HEK293T (cell line): Measurements from ENCODE around the gene CDO1.

ENCODE experiments used
- ARNT ChIP-seq: fragments of 450-650 bp; IDR thresholded peaks from 2 replicates; pipeline ENCODE4 v1.6.1; 2017; ENCODE audit warnings: mild to moderate bottlenecking
- FOXK2 ChIP-seq: fragments of 450-650 bp; IDR thresholded peaks from 2 replicates; pipeline ENCODE4 v1.6.1; 2016; ENCODE audit warnings: mild to moderate bottlenecking
- HDGF ChIP-seq: fragments of 450-650 bp; IDR thresholded peaks from 2 replicates; pipeline ENCODE4 v1.6.1; 2017; ENCODE audit warnings: antibody characterized with exemption, borderline replicate concordance
- LEF1 ChIP-seq: fragments of 450-650 bp; IDR thresholded peaks from 2 replicates; pipeline ENCODE4 v1.6.1; 2017; ENCODE audit warnings: mild to moderate bottlenecking, borderline replicate concordance
- SP1 ChIP-seq: fragments of 450-650 bp; IDR thresholded peaks from 2 replicates; pipeline ENCODE4 v1.6.1; 2017
- SUZ12 ChIP-seq: fragments of 450-650 bp; IDR thresholded peaks from 2 replicates; pipeline ENCODE4 v1.6.1; 2016; ENCODE audit warnings: mild to moderate bottlenecking

DNA sequence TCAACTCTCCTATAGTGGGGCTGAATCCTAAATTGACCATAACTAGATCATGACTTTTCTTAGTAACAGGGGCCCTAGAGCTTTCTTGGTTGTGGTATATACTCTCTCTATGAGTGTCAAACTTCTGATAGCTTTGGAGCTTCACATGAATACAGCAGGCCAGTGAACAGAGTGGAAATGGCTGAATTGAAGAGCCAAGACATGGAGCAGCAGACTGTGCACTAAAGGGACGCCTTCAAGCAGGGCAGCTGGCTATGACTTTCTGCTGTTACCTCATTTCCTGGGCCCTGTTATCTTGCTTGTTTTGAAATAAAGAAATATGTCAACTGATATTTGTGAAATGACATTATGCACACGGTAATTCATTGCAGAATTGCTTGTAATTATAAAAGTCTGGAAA, 16.4 kb downstream of the CDO1 start:
- no peak for TF ChIP-seq LEF1
- TF ChIP-seq SP1, result no peak
- no peak for TF ChIP-seq SUZ12
- TF ChIP-seq ARNT, result no peak
- TF ChIP-seq FOXK2, result no peak
- no peak for TF ChIP-seq HDGF
